Measurements from ENCODE around the gene FTO. TPM values are rescaled to one million over a fixed set of nuclear protein-coding genes. Genes with fewer than 3 reads are reported as not detected.

The FTO gene
- total RNA-seq, 2 donors from 2014 or later = 73.6 to 90.6 TPM

GRCh38 chr16:53998966-53999522 is 295.1 kb downstream of the FTO start:
- no peak for DNase-seq (ENCODE audit: low spot score)
- no peaks in the 10 kb centered on the region for H3K36me3 ChIP-seq
- TF ChIP-seq, protein P1, sequence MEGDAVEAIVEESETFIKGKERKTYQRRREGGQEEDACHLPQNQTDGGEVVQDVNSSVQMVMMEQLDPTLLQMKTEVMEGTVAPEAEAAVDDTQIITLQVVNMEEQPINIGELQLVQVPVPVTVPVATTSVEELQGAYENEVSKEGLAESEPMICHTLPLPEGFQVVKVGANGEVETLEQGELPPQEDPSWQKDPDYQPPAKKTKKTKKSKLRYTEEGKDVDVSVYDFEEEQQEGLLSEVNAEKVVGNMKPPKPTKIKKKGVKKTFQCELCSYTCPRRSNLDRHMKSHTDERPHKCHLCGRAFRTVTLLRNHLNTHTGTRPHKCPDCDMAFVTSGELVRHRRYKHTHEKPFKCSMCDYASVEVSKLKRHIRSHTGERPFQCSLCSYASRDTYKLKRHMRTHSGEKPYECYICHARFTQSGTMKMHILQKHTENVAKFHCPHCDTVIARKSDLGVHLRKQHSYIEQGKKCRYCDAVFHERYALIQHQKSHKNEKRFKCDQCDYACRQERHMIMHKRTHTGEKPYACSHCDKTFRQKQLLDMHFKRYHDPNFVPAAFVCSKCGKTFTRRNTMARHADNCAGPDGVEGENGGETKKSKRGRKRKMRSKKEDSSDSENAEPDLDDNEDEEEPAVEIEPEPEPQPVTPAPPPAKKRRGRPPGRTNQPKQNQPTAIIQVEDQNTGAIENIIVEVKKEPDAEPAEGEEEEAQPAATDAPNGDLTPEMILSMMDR (IDR thresholded peaks at IDR 0.05) = no peak
- no peaks in the 10 kb centered on the region for H3K9me3 ChIP-seq
- peaks cover 0 to 5% of the 10 kb centered on the region in 2 donors for H3K4me1 ChIP-seq
- no peaks in the 10 kb centered on the region for H3K27me3 ChIP-seq
- H3K27ac ChIP-seq = no peak overlapping the region
- H3K4me3 ChIP-seq = no peak overlapping the region

GRCh38 chr16:53999841-54000240 is 295.9 kb downstream of the FTO start:
- Histone ChIP-seq H3K9me3 (no peaks in the 10 kb centered on the region), H3K4me3 (no peak overlapping the region), H3K27ac (no peak overlapping the region), H3K4me1 (peaks cover 0 to 5% of the 10 kb centered on the region in 2 donors), H3K27me3 (no peaks in the 10 kb centered on the region), H3K36me3 (no peaks in the 10 kb centered on the region)
- TF ChIP-seq, protein P1 (IDR thresholded peaks at IDR 0.05) = no peak
- no peak for DNase-seq (ENCODE audit: low spot score)

GRCh38 chr16:54000361-54000760 is 296.4 kb downstream of the FTO start:
- TF ChIP-seq, protein P1 (IDR thresholded peaks at IDR 0.05) = no peak
- Histone ChIP-seq H3K27ac (no peak overlapping the region), H3K27me3 (no peaks in the 10 kb centered on the region), H3K4me3 (no peak overlapping the region), H3K4me1 (peaks cover 0 to 5% of the 10 kb centered on the region in 2 donors), H3K9me3 (no peaks in the 10 kb centered on the region), H3K36me3 (no peaks in the 10 kb centered on the region)
- no peak for DNase-seq (ENCODE audit: low spot score)

- TF ChIP-seq, protein P1 (IDR thresholded peaks at IDR 0.05) = no peak
- H3K9me3 ChIP-seq = no peaks in the 10 kb centered on the region
- no peak overlapping the region for H3K27ac ChIP-seq
- no peaks in the 10 kb centered on the region for H3K4me1 ChIP-seq
- no peaks in the 10 kb centered on the region for H3K36me3 ChIP-seq
- DNase-seq (ENCODE audit: low spot score) = no peak
- no peak overlapping the region for H3K4me3 ChIP-seq
- no peaks in the 10 kb centered on the region for H3K27me3 ChIP-seq
These were observed 302.7 kb downstream of the FTO start for GRCh38 chr16:54006693-54007092.

DNA sequence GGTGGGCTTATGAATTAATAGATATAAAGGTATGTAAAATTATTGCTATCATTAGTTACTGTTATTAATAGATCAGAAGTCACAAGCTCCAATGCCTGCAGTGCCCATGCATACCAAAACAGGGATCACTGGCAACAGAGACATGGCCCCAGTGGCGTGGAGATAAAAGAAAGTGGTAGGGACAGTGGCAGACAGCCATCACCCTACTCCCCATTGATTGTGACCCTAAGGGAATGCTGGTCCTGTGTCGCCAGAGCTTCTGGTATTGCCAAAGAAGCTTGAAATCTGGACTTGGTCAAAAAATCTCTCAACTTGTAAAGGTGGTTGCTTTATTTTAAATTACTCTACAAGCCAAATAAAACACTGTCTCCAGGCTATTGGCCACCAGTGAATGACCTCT is 303.5 kb downstream of the FTO start:
- TF ChIP-seq, protein P1 (IDR thresholded peaks at IDR 0.05) = no peak
- peaks cover 0 to 6% of the 10 kb centered on the region in 2 donors for H3K9me3 ChIP-seq
- H3K36me3 ChIP-seq = no peaks in the 10 kb centered on the region
- no peak overlapping the region for H3K27ac ChIP-seq
- no peak for DNase-seq (ENCODE audit: low spot score)
- H3K4me1 ChIP-seq = no peaks in the 10 kb centered on the region
- no peak overlapping the region for H3K4me3 ChIP-seq
- H3K27me3 ChIP-seq = no peaks in the 10 kb centered on the region

Measured in right atrium auricular region (tissue), 2 donors.